ENCODE data around the gene KCTD2. TPM values are rescaled to one million over a fixed set of nuclear protein-coding genes. Genes with fewer than 3 reads are reported as not detected.
A peak's percentile ranks its signal among the peaks of the same experiment; 100 is the strongest.
"Not testable (repeated sequence)": the region's sequence is repeated elsewhere in the genome, so short reads cannot be mapped to it uniquely, and the experiment has no call there.

The KCTD2 gene
- total RNA-seq (2014; rRNA removed; shearing (Covaris generic)), result 34.9 and 41.0 TPM in 2 replicates

- H3K27me3 ChIP-seq (ENCODE audit: control insufficient read depth, insufficient read depth, low read length), result no peaks in the 10 kb centered on the region
- H3K36me3 ChIP-seq (replicated peaks; ENCODE audit: control insufficient read depth, insufficient read depth, low read length), result peaks cover 10% of the 10 kb centered on the region
- H3K4me3 ChIP-seq (ENCODE audit: insufficient read depth, low read depth, low read length), result peak within 1 kb of the TSS; percentile 98
- peak; percentile 99 for DNase-seq
Observed at GRCh38 chr17:75046407-75047289, at the start of gene KCTD2, which contains the start of gene ATP5PD. Gene KCTD2 (plus strand): TSS chr17:75047225. CDS start chr17:75047251, 26 bp downstream. Gene ATP5PD (minus strand): TSS chr17:75046969. CDS start chr17:75042650, 4,319 bp downstream.

GRCh38 chr17:74998783-74999182 lies 48.2 kb upstream of the KCTD2 start:
- Histone ChIP-seq H3K27me3 (ENCODE audit: control insufficient read depth, insufficient read depth, low read length) (no peaks in the 10 kb centered on the region), H3K36me3 (replicated peaks; ENCODE audit: control insufficient read depth, insufficient read depth, low read length) (peaks cover 3% of the 10 kb centered on the region), H3K4me3 (ENCODE audit: insufficient read depth, low read depth, low read length) (no peak overlapping the region)
- no peak for DNase-seq

GRCh38 chr17:74999523-74999922 lies 47.5 kb upstream of the KCTD2 start:
- Histone ChIP-seq H3K4me3 (ENCODE audit: insufficient read depth, low read depth, low read length) (no peak overlapping the region), H3K27me3 (ENCODE audit: control insufficient read depth, insufficient read depth, low read length) (no peaks in the 10 kb centered on the region), H3K36me3 (replicated peaks; ENCODE audit: control insufficient read depth, insufficient read depth, low read length) (peaks cover 3% of the 10 kb centered on the region)
- DNase-seq, result no peak

GRCh38 chr17:75001915-75002843 lies 44.8 kb upstream of the KCTD2 start:
- Histone ChIP-seq H3K36me3 (replicated peaks; ENCODE audit: control insufficient read depth, insufficient read depth, low read length) (peaks cover 3% of the 10 kb centered on the region), H3K27me3 (ENCODE audit: control insufficient read depth, insufficient read depth, low read length) (no peaks in the 10 kb centered on the region), H3K4me3 (ENCODE audit: insufficient read depth, low read depth, low read length) (no peak overlapping the region)
- DNase-seq, result peak; percentile 32

- DNase-seq, result peak; percentile 74
- H3K27me3 ChIP-seq (ENCODE audit: control insufficient read depth, insufficient read depth, low read length), result no peaks in the 10 kb centered on the region
- no peak overlapping the region for H3K4me3 ChIP-seq (ENCODE audit: insufficient read depth, low read depth, low read length)
- H3K36me3 ChIP-seq (replicated peaks; ENCODE audit: control insufficient read depth, insufficient read depth, low read length), result peaks cover 3% of the 10 kb centered on the region
Observed at GRCh38 chr17:75003070-75003956, 43.7 kb upstream of the KCTD2 start.

GRCh38 chr17:75003957-75004355 lies 43.1 kb upstream of the KCTD2 start:
- Histone ChIP-seq H3K27me3 (ENCODE audit: control insufficient read depth, insufficient read depth, low read length) (no peaks in the 10 kb centered on the region), H3K36me3 (replicated peaks; ENCODE audit: control insufficient read depth, insufficient read depth, low read length) (peaks cover 3% of the 10 kb centered on the region), H3K4me3 (ENCODE audit: insufficient read depth, low read depth, low read length) (no peak overlapping the region)
- peak; percentile 49 for DNase-seq

- no peak for DNase-seq
- Histone ChIP-seq H3K27me3 (ENCODE audit: control insufficient read depth, insufficient read depth, low read length) (no peaks in the 10 kb centered on the region), H3K4me3 (ENCODE audit: insufficient read depth, low read depth, low read length) (no peak overlapping the region), H3K36me3 (replicated peaks; ENCODE audit: control insufficient read depth, insufficient read depth, low read length) (peaks cover 3% of the 10 kb centered on the region)
Observed at GRCh38 chr17:75004371-75004770, 42.7 kb upstream of the KCTD2 start.

- Histone ChIP-seq H3K27me3 (ENCODE audit: control insufficient read depth, insufficient read depth, low read length) (no peaks in the 10 kb centered on the region), H3K4me3 (ENCODE audit: insufficient read depth, low read depth, low read length) (no peak overlapping the region), H3K36me3 (replicated peaks; ENCODE audit: control insufficient read depth, insufficient read depth, low read length) (peaks cover 3% of the 10 kb centered on the region)
- no peak for DNase-seq
Observed at GRCh38 chr17:75005291-75005690, 41.7 kb upstream of the KCTD2 start.

- not testable (repeated sequence) for H3K4me3 ChIP-seq (ENCODE audit: insufficient read depth, low read depth, low read length); H3K36me3 ChIP-seq (replicated peaks; ENCODE audit: control insufficient read depth, insufficient read depth, low read length); DNase-seq; H3K27me3 ChIP-seq (ENCODE audit: control insufficient read depth, insufficient read depth, low read length)
Observed at GRCh38 chr17:75006084-75006483, 40.9 kb upstream of the KCTD2 start.

- no peak for DNase-seq
- Histone ChIP-seq H3K27me3 (ENCODE audit: control insufficient read depth, insufficient read depth, low read length) (no peaks in the 10 kb centered on the region), H3K4me3 (ENCODE audit: insufficient read depth, low read depth, low read length) (no peak overlapping the region), H3K36me3 (replicated peaks; ENCODE audit: control insufficient read depth, insufficient read depth, low read length) (peaks cover 3% of the 10 kb centered on the region)
Observed at GRCh38 chr17:75006653-75007052, 40.4 kb upstream of the KCTD2 start.

GRCh38 chr17:75008373-75008772 lies 38.7 kb upstream of the KCTD2 start:
- no peak overlapping the region for H3K4me3 ChIP-seq (ENCODE audit: insufficient read depth, low read depth, low read length)
- no peak for DNase-seq
- H3K27me3 ChIP-seq (ENCODE audit: control insufficient read depth, insufficient read depth, low read length), result no peaks in the 10 kb centered on the region
- H3K36me3 ChIP-seq (replicated peaks; ENCODE audit: control insufficient read depth, insufficient read depth, low read length), result no peaks in the 10 kb centered on the region; the same call in 1 of the 2 replicates

- Histone ChIP-seq H3K27me3 (ENCODE audit: control insufficient read depth, insufficient read depth, low read length) (no peaks in the 10 kb centered on the region), H3K4me3 (ENCODE audit: insufficient read depth, low read depth, low read length) (no peak overlapping the region)
- DNase-seq, result peak; percentile 37
Observed at GRCh38 chr17:75009139-75009724, 37.8 kb upstream of the KCTD2 start.

GRCh38 chr17:75010683-75011400 lies 36.2 kb upstream of the KCTD2 start:
- H3K27me3 ChIP-seq (ENCODE audit: control insufficient read depth, insufficient read depth, low read length), result no peaks in the 10 kb centered on the region
- no peak overlapping the region for H3K4me3 ChIP-seq (ENCODE audit: insufficient read depth, low read depth, low read length)
- DNase-seq, result peak; percentile 65
- no peaks in the 10 kb centered on the region for H3K36me3 ChIP-seq (replicated peaks; ENCODE audit: control insufficient read depth, insufficient read depth, low read length)

More at GRCh38 chr17:75009139-75009724, 37.8 kb upstream of the KCTD2 start:
- H3K36me3 ChIP-seq (replicated peaks; ENCODE audit: control insufficient read depth, insufficient read depth, low read length), result no peaks in the 10 kb centered on the region; the same call in 1 of the 2 replicates

Data from H7 (cell line).